GM18907 (cell line): ENCODE data around the gene SOX9.
"Not testable (repeated sequence)": the region's sequence is repeated elsewhere in the genome, so short reads cannot be mapped to it uniquely, and the experiment has no call there.

Source experiments
- ATAC-seq: cut with Tn5 transposase; IDR thresholded peaks from one replicate; pipeline ENCODE4 v1.9.1; 2021; ENCODE audit warnings: mild to moderate bottlenecking, moderate library complexity; ENCODE audit not compliant: unreplicated experiment

The SOX9 gene

DNA sequence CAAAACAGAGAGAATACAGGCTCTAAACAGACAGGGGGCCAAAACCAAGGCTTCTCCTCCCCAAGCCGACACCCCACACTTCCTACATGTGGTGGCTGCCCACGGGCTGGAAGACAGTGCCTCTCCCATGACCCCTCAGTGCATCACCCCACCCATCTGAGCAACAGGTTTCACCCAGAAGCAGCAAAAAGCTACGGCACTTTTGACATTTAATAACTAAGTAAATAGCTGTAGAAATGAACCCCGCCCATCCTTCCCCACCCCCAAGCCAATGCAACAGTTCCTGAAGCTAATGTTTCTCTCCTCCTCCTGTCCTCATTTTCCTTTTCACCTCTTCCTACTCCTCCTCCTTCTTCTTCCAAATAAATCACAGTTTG, 9.9 kb upstream of the SOX9 start:
- no peak for ATAC-seq

GRCh38 chr17:72111336-72111923, 9.4 kb upstream of the SOX9 start:
- no peak for ATAC-seq

DNA sequence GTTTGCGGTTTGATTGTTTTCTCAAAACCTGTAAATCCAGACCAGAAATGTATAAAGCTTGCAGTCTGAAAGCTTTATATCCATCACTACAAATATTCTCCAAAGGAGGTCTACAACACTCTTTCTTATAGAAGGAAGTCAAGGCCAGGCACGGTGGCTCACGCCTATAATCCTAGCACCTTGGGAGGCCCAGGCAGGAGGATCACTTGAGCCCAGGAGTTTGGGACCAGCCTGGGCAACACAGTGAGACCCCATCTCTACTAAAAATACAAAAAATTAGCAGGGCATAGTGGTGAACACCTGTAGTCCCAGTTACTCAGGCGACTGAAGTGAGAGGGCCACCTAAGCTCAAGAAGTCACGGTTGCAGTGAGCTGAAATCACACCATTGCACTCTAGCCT, 8.9 kb upstream of the SOX9 start:
- not testable (repeated sequence) for ATAC-seq

GRCh38 chr17:72113751-72114150, 7.1 kb upstream of the SOX9 start:
- no peak for ATAC-seq

- ATAC-seq = no peak
Measured at GRCh38 chr17:72115781-72116525, 4.9 kb upstream of the SOX9 start.

- ATAC-seq = no peak
Measured at GRCh38 chr17:72116661-72117521, 3.9 kb upstream of the SOX9 start.

DNA sequence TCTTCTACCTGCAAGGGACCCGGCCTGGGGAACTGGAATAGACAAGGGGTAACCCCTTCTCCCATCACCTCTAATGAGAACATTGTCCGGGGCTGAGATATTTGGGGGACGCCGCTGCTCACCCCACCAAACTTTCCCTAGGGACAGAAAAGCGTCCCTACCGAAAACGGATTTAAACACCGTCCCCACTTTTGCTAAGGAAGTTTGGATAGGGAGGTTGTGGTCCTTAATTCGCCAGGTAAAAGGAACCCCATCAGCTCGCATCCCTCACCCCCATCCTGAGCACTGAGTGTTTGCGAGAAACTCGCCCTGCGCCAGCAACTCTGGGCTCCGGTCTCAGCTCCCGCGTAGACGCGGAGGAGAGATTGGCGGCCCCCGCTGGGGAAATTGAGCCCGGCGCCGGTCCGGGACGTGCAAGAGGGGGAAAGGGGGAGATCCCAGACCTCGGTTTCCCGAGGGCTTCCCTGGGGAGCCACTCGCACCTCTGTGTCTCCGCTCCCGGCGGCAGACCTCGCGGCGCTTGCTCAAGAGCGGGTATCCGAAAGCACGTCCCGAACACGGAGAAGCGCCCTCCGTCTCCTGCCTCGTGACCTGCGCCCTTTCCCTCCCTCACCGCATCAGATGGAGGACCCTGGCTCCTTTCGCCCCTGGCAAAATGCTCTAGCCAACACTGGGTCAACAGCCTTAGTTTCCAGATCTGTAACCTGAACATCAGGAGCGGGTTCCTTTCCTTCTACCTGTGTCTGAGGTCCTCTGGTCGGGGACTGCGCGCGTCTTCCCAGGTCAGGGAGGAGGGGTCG, 3.1 kb upstream of the SOX9 start:
- ATAC-seq = no peak

GRCh38 chr17:72118335-72119076, 2.3 kb upstream of the SOX9 start:
- no peak for ATAC-seq

DNA sequence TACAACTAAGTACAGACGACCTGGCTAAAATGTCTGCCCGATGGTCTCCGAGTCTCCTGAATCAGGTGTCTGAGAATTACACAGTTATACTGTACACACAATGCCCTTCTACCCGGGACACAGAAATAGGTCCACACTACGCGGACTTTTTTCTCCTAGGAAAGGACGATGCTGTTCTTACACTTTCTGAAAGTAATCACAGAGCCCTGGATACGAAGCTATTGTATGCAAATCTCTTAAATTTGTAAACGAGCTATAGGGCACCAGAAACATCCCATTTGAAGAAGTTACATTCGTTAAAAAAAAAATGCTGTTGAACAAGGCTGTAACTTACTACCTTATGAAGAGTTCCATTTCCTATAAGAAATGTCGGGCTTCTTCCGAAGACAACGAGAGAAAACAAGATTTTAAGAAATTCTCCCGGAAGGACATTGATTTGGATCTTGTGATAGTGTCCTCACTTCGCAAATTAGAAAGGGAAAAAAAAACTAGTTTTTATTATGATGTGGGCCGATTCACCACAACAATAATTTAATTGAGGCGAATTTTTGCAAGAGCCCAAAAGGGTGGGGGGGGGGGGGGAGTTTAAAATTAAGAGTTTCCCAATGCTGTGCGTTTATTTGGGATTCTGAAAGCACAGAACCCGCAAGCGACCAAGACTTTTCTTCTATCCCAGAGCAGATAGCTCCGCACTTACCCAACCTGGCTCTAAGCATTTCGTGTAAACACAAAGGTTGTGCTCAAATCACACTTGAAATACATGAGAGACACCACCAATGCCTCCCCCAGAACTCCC, 1.5 kb upstream of the SOX9 start:
- ATAC-seq = no peak

GRCh38 chr17:72119873-72120641, 763 bp upstream of the SOX9 start:
- ATAC-seq = no peak

DNA sequence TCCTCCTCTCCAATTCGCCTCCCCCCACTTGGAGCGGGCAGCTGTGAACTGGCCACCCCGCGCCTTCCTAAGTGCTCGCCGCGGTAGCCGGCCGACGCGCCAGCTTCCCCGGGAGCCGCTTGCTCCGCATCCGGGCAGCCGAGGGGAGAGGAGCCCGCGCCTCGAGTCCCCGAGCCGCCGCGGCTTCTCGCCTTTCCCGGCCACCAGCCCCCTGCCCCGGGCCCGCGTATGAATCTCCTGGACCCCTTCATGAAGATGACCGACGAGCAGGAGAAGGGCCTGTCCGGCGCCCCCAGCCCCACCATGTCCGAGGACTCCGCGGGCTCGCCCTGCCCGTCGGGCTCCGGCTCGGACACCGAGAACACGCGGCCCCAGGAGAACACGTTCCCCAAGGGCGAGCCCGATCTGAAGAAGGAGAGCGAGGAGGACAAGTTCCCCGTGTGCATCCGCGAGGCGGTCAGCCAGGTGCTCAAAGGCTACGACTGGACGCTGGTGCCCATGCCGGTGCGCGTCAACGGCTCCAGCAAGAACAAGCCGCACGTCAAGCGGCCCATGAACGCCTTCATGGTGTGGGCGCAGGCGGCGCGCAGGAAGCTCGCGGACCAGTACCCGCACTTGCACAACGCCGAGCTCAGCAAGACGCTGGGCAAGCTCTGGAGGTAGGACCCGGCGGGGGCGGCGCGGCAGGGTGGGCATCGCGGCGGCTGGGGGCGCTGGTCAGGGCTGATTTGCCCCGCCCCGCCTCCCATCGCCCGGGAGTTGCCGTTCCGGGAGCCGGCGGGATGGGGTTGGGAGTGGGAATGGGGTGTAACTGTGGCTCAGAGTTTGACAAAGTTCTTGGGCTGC, 567 bp downstream of the SOX9 start:
- peak; percentile 36 for ATAC-seq

- ATAC-seq = peak; percentile 22
Measured at GRCh38 chr17:72122010-72122764, 1.4 kb downstream of the SOX9 start.

- ATAC-seq = no peak
Measured at GRCh38 chr17:72122765-72123529, 2.1 kb downstream of the SOX9 start.

DNA sequence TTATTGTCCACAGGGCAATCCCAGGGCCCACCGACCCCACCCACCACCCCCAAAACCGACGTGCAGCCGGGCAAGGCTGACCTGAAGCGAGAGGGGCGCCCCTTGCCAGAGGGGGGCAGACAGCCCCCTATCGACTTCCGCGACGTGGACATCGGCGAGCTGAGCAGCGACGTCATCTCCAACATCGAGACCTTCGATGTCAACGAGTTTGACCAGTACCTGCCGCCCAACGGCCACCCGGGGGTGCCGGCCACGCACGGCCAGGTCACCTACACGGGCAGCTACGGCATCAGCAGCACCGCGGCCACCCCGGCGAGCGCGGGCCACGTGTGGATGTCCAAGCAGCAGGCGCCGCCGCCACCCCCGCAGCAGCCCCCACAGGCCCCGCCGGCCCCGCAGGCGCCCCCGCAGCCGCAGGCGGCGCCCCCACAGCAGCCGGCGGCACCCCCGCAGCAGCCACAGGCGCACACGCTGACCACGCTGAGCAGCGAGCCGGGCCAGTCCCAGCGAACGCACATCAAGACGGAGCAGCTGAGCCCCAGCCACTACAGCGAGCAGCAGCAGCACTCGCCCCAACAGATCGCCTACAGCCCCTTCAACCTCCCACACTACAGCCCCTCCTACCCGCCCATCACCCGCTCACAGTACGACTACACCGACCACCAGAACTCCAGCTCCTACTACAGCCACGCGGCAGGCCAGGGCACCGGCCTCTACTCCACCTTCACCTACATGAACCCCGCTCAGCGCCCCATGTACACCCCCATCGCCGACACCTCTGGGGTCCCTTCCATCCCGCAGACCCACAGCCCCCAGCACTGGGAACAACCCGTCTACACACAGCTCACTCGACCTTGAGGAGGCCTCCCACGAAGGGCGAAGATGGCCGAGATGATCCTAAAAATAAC, 3.0 kb downstream of the SOX9 start:
- ATAC-seq = no peak

- no peak for ATAC-seq
Measured at GRCh38 chr17:72124438-72124775, 3.6 kb downstream of the SOX9 start.
